ENCODE measurements around the gene PTPN3.

GRCh38 chr9:109329638-109330258 lies 168.4 kb downstream of the PTPN3 start:
- no peak for TF ChIP-seq CTCF (IDR thresholded peaks at IDR 0.05)
- no peak for TF ChIP-seq EZH2 (IDR thresholded peaks at IDR 0.05; ENCODE audit: borderline replicate concordance, insufficient read depth, low read depth, low read length, poor library complexity, severe bottlenecking)

Data from B cell (primary cell).